HEK293T (cell line): ENCODE results near the gene GPATCH2.

Experiments
- CTCF ChIA-PET: fragments of 350-600 bp; formaldehyde crosslinking; extraction: SDS; loops from one replicate; lab custom pipeline; 2021; ENCODE audit warnings: antibody characterized with exemption, inconsistent platforms; lab: Yijun Ruan, JAX
- POLR2A ChIA-PET: fragments of 350-600 bp; formaldehyde crosslinking; extraction: SDS; loops from one replicate; lab custom pipeline; 2020; ENCODE audit warnings: antibody characterized with exemption, inconsistent platforms; lab: Yijun Ruan, JAX
- DNase-seq: peaks from one replicate; pipeline ENCODE4 v3.0.0; 2012; ENCODE audit warnings: mixed read lengths; ENCODE audit errors: extremely low spot score
- ARNT ChIP-seq: fragments of 450-650 bp; IDR thresholded peaks from 2 replicates; pipeline ENCODE4 v1.6.1; 2017; ENCODE audit warnings: mild to moderate bottlenecking
- BHLHE40 ChIP-seq: fragments of 450-650 bp; IDR thresholded peaks from 2 replicates; pipeline ENCODE4 v1.6.1; 2016; ENCODE audit warnings: mild to moderate bottlenecking, moderate library complexity, borderline replicate concordance
- CTBP1 ChIP-seq: fragments of 450-650 bp; IDR thresholded peaks from 2 replicates; pipeline ENCODE4 v1.6.1; 2016; ENCODE audit warnings: borderline replicate concordance
- ELF4 ChIP-seq: fragments of 450-650 bp; IDR thresholded peaks from 2 replicates; pipeline ENCODE4 v1.6.1; 2017; ENCODE audit warnings: antibody characterized with exemption
- FOXA1 ChIP-seq: fragments of 450-650 bp; IDR thresholded peaks from 2 replicates; pipeline ENCODE4 v1.6.1; 2016; ENCODE audit warnings: mild to moderate bottlenecking
- FOXK2 ChIP-seq: fragments of 450-650 bp; IDR thresholded peaks from 2 replicates; pipeline ENCODE4 v1.6.1; 2016; ENCODE audit warnings: mild to moderate bottlenecking
- FOXM1 ChIP-seq: fragments of 450-650 bp; IDR thresholded peaks from 2 replicates; pipeline ENCODE4 v1.6.1; 2017; ENCODE audit warnings: mild to moderate bottlenecking, borderline replicate concordance
- HDGF ChIP-seq: fragments of 450-650 bp; IDR thresholded peaks from 2 replicates; pipeline ENCODE4 v1.6.1; 2017; ENCODE audit warnings: antibody characterized with exemption, borderline replicate concordance
- L3MBTL2 ChIP-seq: fragments of 450-650 bp; conservative IDR thresholded peaks from 2 replicates; pipeline ENCODE4 v1.6.1; 2016; ENCODE audit warnings: mild to moderate bottlenecking
- LEF1 ChIP-seq: fragments of 450-650 bp; IDR thresholded peaks from 2 replicates; pipeline ENCODE4 v1.6.1; 2017; ENCODE audit warnings: mild to moderate bottlenecking, borderline replicate concordance
- NFRKB ChIP-seq: fragments of 450-650 bp; IDR thresholded peaks from 2 replicates; pipeline ENCODE4 v1.6.1; 2016; ENCODE audit warnings: mild to moderate bottlenecking, moderate library complexity
- PKNOX1 ChIP-seq: fragments of 450-650 bp; IDR thresholded peaks from 2 replicates; pipeline ENCODE4 v1.6.1; 2016
- SP1 ChIP-seq: fragments of 450-650 bp; IDR thresholded peaks from 2 replicates; pipeline ENCODE4 v1.6.1; 2017
- SUZ12 ChIP-seq: fragments of 450-650 bp; IDR thresholded peaks from 2 replicates; pipeline ENCODE4 v1.6.1; 2016; ENCODE audit warnings: mild to moderate bottlenecking
- TARDBP ChIP-seq: fragments of 450-650 bp; IDR thresholded peaks from 2 replicates; pipeline ENCODE4 v1.6.1; 2016
- ZNF384 ChIP-seq: fragments of 450-650 bp; IDR thresholded peaks from 2 replicates; pipeline ENCODE4 v1.6.1; 2016

The GPATCH2 gene

GRCh38 chr1:217465102-217465501 lies 165.8 kb downstream of the GPATCH2 start:
- no peak for TF ChIP-seq FOXA1
- TF ChIP-seq FOXM1, result no peak
- no peak for TF ChIP-seq ARNT
- TF ChIP-seq TARDBP, result no peak
- TF ChIP-seq CTBP1, result no peak
- no peak for TF ChIP-seq ELF4
- no peak for TF ChIP-seq HDGF
- no peak for TF ChIP-seq FOXK2
- TF ChIP-seq SUZ12, result no peak
- TF ChIP-seq L3MBTL2, result no peak
- no peak for TF ChIP-seq LEF1
- TF ChIP-seq ZNF384, result no peak
- no peak for TF ChIP-seq PKNOX1
- CTCF ChIA-PET, result no interaction called here

GRCh38 chr1:217462666-217463065 lies 168.2 kb downstream of the GPATCH2 start:
- no peak for TF ChIP-seq L3MBTL2
- no peak for TF ChIP-seq ELF4
- TF ChIP-seq SP1, result no peak
- no peak for TF ChIP-seq CTBP1
- no peak for TF ChIP-seq FOXK2
- no peak for TF ChIP-seq ZNF384
- no peak for TF ChIP-seq SUZ12
- no peak for TF ChIP-seq HDGF
- no peak for TF ChIP-seq TARDBP
- ChIA-PET POLR2A (no interaction called here), CTCF (no interaction called here)
- DNase-seq, result no peak

More at GRCh38 chr1:217465102-217465501, 165.8 kb downstream of the GPATCH2 start:
- POLR2A ChIA-PET, result no interaction called here
- no peak for DNase-seq

GRCh38 chr1:217462159-217462558 lies 168.7 kb downstream of the GPATCH2 start:
- no peak for DNase-seq
- ChIA-PET POLR2A (no interaction called here), CTCF (no interaction called here)
- no peak for TF ChIP-seq ZNF384
- no peak for TF ChIP-seq PKNOX1
- TF ChIP-seq NFRKB, result no peak
- no peak for TF ChIP-seq SUZ12
- TF ChIP-seq FOXA1, result no peak
- TF ChIP-seq TARDBP, result no peak
- TF ChIP-seq LEF1, result no peak
- TF ChIP-seq HDGF, result no peak
- TF ChIP-seq FOXM1, result no peak
- TF ChIP-seq L3MBTL2, result no peak
- TF ChIP-seq FOXK2, result no peak
- no peak for TF ChIP-seq CTBP1
- TF ChIP-seq ARNT, result no peak
- TF ChIP-seq ELF4, result no peak
- TF ChIP-seq BHLHE40, result no peak
- no peak for TF ChIP-seq SP1

- no peak for TF ChIP-seq ZNF384
- no peak for TF ChIP-seq CTBP1
- DNase-seq, result no peak
- POLR2A ChIA-PET, result no interaction called here
- CTCF ChIA-PET, result no interaction called here
Measured at GRCh38 chr1:217457016-217457415, 173.9 kb downstream of the GPATCH2 start.

GRCh38 chr1:217456261-217456660 lies 174.6 kb downstream of the GPATCH2 start:
- CTCF ChIA-PET, result no interaction called here
- no peak for DNase-seq
- TF ChIP-seq FOXM1, result no peak
- no peak for TF ChIP-seq FOXK2
- TF ChIP-seq SUZ12, result no peak
- no peak for TF ChIP-seq CTBP1
- TF ChIP-seq HDGF, result no peak
- no peak for TF ChIP-seq TARDBP
- TF ChIP-seq ZNF384, result no peak
- TF ChIP-seq ELF4, result no peak
- TF ChIP-seq BHLHE40, result no peak
- no peak for TF ChIP-seq LEF1
- no peak for TF ChIP-seq FOXA1
- TF ChIP-seq NFRKB, result no peak
- POLR2A ChIA-PET, result no interaction called here

- ChIA-PET CTCF (no interaction called here), POLR2A (no interaction called here)
- no peak for DNase-seq
- TF ChIP-seq SP1, result no peak
- no peak for TF ChIP-seq BHLHE40
- no peak for TF ChIP-seq SUZ12
- TF ChIP-seq PKNOX1, result no peak
- no peak for TF ChIP-seq FOXK2
- TF ChIP-seq HDGF, result no peak
- TF ChIP-seq CTBP1, result no peak
- no peak for TF ChIP-seq TARDBP
Measured at GRCh38 chr1:217453816-217454215, 177.1 kb downstream of the GPATCH2 start.

GRCh38 chr1:217449370-217449769 lies 181.5 kb downstream of the GPATCH2 start:
- POLR2A ChIA-PET, result no interaction called here
- DNase-seq, result no peak
- CTCF ChIA-PET, result no interaction called here
- no peak for TF ChIP-seq LEF1
- TF ChIP-seq ELF4, result no peak
- TF ChIP-seq PKNOX1, result no peak
- TF ChIP-seq CTBP1, result no peak
- TF ChIP-seq BHLHE40, result no peak
- no peak for TF ChIP-seq SP1
- TF ChIP-seq FOXM1, result no peak
- TF ChIP-seq HDGF, result no peak
- no peak for TF ChIP-seq NFRKB
- no peak for TF ChIP-seq FOXK2
- TF ChIP-seq ZNF384, result no peak
- TF ChIP-seq FOXA1, result no peak
- no peak for TF ChIP-seq L3MBTL2
- TF ChIP-seq SUZ12, result no peak
- no peak for TF ChIP-seq ARNT
- TF ChIP-seq TARDBP, result no peak
